Measurements from ENCODE around the gene CHSY1.
"Not testable (repeated sequence)": the region's sequence is repeated elsewhere in the genome, so short reads cannot be mapped to it uniquely, and the experiment has no call there.

The CHSY1 gene

DNA sequence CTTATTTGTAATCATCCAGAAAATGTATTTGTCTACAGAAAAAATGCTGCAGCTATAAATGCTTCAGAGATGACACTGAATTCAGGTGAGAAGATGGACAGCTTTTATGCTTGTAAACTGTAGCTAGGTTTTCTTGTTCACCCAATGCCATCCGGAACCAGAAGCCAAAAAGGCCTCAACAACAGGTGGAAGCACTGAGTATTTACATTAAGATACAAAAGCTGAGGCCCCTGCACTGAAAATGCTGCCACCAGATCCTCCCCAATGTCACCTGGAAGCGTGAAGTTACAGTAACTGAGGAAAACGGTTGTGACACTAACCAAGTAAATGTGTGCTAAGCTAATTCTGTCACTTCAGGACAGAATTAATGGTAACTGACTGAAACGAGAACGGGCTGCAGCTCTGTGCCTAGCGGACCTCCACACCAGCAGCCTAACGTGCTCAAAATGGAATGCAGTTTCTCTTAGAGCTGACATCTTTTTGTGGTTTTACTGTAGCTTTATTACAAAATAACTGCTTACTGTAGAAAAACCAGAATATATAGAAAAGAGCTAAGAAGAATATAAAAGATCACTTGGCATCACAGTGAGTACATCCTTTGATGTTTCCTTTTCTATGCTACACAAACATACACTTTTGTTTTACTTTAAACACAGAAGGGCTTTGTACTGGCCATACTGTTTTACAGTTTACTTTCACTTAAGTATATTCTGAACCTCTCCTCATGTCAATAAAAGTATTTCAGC is 7.6 kb downstream of the CHSY1 start:
- no peak for DNase-seq (ENCODE audit: low spot score)

DNA sequence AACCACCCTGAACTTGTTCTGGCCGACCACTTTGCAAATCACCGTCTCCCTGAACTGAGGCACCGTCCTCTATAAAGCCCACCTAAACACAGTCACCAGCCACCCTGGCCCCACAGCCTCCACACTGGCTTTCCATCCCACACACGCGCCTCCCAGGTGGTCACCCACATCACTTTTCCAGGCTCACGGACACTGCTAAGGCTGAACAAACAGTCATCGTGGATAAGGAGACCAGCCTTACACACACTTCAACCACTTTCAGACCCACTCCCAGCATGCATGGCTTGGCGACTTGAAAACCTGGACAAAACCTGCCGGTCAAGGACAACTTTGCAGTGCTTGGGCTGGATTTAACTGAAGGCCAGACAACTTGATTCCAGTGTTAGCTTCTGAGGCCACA is 8.4 kb downstream of the CHSY1 start:
- no peak for DNase-seq (ENCODE audit: low spot score)

DNA sequence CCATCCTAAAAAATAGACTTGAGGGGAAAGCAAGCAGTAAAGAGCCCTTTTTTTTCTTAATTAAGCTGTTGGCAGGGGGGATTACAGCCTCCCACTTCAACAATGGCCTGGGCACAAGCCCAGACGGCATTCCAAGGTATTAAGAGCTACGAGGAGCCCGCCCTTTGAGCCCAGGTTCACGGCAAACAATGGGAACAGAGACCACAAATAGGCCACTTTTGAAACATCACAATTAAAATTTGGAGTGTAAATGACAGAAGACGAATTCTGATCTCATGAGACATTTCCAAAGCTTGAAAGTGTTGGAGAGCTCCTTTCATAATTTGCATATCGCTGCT is 8.9 kb downstream of the CHSY1 start:
- no peak for DNase-seq (ENCODE audit: low spot score)

DNA sequence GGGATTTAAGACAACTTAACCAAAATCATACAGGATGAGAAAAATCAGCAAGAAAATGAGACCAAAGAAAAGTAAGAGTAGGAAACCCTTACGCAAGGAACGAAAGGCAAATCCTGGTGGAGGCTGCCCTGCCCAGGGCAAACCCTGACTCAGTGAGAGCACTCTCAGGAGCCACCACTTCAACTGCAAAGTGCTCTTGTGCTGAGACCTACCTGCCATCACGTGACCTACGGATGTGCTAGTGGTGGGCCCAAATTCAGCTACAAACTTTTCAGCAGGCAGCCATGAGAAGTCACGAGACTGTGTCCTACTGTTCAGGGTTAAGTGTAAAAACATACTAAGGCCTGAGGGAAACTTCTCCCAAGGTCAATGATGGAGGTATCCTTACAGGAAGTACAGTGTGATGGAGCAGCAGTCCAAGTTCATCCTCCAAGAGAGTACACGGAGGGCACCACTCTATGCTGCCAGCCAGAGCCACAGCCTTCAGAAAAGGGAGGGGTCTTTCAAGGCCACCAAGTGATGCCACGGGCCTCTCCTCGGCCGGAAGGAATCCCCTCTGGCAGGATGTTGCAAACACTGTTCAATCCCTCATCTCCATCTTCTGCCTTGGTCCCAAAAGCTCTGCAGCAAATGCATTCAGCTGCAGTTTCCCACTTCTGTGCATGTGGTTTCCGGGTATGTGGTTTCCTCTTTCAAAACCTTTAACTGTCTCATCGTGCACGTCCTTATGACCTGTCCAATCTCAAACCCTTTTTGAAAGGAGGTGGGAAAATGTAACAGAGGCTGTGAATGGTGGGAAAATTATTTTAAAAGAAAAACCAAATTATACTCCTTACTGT is 9.5 kb downstream of the CHSY1 start:
- no peak for DNase-seq (ENCODE audit: low spot score)

DNA sequence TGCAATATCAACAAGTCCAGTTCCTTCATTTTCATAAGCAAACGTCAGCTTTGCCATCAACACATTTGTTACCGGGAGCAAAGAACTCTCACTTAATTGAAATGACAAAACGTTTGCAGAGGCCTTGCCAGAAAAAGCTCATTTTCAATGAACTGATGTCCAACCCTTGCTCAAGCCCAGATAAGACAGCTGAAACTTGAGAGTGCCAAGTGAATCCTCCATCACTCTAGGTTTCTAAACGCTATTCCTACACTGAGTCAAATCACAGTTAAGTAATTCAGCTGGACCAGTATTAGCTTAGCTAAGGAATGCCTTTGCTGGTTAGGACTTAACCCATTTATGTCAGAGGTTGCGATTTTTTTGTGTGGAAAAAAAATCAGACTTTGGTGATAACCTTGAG is 11.5 kb downstream of the CHSY1 start:
- DNase-seq (ENCODE audit: low spot score), result no peak

DNA sequence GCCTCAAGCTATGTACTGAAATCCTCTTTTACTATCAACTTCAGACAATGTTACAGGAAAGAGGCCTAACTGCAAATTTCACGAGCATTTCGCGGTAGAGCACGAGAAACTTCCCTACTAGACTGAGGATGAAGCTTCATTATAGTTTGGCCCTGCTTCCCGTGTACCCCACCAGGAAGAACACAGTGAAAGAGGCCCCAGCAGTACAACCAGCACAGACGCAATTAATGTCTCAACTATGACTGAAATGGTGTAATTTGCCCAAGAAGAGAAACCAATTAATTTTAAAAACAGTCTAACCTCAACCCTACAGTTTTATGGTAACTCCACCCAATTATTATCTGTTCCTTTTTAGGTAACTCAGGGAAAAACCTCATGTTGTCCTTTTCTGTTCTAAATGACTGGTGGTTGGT is 12.1 kb downstream of the CHSY1 start:
- DNase-seq (ENCODE audit: low spot score), result no peak

DNA sequence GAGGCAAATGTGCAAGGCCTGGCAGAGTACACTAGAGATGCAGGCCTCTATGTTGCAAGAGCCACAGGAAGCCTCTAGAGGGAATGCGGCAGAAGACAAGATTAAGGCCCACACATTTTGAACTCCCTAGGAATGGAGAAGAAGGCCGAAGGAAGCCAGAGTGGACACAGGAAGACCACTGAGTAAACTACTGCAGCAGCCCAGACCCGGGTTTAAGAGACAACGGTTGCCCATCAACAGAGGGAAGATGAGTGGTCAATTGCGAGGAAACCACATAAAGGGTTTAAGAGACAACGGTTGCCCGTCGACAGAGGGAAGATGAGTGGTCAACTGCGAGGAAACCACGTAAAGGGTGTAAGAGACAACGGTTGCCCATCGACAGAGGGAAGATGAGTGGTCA is 14.6 kb downstream of the CHSY1 start:
- DNase-seq (ENCODE audit: low spot score), result no peak

DNA sequence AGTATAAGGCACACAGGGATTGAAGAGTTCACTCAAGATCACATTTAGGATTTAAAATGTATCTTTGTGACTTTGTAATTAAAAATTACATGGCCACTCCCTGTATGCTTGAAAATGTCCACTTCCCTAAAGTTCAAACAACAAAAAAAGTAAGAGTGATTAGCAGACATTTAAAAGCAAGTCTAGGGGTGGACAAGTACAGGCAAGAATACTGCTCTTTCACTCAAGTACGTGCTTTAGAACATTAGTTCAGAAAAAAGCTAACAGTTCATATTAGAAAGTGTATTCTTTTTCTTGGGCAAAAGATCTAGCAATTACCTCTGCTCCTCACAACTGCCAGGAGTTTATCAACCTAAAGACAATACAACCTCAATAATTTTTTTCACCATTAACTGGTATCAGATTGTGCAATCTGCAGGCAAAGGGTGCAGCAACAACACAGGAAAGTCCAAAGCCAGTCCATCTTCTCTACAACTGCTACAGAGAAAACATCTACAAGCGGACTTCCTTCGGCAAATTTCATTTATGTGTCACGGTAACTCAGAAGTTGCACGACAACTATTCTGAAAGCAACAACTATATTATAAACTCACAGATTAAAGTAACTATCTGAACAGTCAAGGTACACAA is 18.1 kb downstream of the CHSY1 start:
- no peak for DNase-seq (ENCODE audit: low spot score)

DNA sequence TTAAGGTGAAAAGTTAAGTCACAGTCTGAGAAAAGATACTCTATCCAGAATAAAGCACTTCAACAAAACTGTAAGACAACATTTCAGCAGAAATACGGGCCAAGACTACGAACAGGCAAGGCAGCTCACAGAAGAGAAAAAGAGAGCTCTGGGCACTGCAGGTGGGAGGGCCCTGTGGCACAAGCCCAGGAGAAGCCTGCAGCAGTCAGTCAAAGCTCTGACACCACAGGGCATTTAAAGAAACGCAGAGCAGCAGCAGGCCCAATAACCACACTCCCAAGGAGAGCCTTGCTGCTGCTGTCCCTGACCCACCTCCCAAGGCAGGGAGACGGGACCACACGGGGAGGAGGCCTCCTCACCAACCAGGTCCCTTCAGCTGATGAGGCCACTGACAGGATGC is 19.2 kb downstream of the CHSY1 start:
- DNase-seq (ENCODE audit: low spot score), result no peak

DNA sequence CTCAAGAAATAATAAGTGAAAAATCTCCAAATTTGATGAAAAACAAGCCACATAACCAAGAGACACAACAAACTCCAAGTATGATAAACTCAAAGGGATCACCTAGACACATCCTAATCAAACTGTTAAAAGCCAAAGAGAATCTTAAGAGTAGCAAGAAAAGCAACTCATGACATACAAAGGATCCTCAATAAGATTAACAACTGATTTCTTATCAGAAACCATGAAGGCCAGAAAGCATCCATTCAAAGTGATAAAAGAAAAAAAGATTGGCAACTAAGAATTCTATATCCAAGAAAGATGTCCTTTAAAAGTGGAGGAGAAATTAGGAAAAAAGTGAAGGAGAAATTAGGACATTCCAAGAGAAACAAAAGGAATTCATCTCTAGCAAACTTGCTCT is 23.5 kb downstream of the CHSY1 start:
- DNase-seq (ENCODE audit: low spot score), result no peak

DNA sequence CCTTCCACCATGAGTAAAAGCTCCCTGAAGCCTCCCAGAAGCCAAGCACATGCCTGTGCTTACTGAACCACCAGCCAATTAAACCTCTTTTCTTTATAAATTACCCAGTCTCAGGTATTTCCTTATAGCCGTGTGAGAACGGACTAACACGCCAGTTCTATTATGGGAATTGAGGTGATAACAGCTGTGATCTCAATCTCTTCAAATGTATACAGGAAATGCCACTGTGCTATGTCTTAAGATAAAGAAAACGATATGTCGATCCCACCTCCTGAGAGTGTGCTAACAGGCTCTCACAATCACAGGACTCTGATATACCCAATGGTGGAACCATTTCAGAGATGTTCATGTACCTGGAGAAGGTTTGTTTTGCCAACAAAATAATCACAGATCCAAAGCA is 26.2 kb downstream of the CHSY1 start:
- no peak for DNase-seq (ENCODE audit: low spot score)

DNA sequence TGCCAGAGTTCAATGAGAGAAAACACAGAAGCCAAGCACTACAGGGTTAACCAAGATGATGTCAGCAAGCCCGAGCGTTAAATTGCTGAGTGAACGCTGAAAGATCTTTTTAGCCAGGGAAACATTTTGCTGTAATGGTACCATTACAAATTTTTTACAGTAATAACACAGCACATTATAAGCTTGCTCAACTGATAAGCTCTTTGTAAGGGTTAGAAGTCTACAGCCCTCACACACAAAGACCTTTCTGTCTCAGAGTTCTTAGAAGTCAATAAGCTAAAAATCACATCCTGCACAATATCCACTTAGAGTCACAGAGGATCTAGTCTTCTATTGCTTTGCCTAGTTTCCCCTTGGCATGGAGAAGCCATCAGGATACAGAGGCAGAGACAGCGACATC is 29.9 kb downstream of the CHSY1 start:
- DNase-seq (ENCODE audit: low spot score), result no peak

DNA sequence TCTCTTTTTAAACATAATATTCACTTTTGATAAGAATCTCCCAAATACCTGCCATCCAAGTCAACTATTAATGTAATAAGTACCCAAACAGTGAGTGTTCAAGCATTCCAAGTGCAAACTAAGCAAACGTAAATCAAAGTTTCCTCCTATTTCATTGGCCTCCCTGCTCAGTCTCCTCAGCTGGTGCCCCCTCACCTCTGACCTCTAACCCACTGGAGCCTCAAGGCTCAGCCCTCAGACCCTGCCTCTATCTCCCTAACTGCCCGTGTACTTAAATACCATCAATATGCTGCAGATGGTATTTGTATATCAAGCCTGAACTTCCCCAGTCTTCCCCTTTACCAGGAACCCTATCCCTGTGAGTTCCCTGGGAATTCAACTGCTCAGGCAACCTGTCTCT is 31.8 kb downstream of the CHSY1 start:
- DNase-seq (ENCODE audit: low spot score), result no peak

DNA sequence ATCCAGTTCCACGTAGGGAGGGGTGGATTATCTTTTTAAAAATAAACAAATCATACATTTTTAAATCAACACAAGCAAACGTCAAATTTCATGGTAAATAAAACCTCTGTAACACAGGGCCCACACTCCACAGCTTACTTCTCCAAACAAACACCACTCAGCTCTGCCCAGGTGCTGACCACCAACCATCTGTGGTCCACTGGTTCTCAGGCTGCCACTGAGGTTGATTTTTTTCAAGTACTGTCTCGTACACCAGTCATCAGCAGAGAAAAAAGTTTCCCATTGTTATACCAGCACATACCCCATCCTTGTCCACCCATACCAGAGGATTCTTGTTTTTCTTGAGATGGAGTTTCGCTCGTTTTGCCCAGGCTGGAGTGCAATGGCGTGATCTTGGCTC is 32.4 kb downstream of the CHSY1 start:
- no peak for DNase-seq (ENCODE audit: low spot score)

DNA sequence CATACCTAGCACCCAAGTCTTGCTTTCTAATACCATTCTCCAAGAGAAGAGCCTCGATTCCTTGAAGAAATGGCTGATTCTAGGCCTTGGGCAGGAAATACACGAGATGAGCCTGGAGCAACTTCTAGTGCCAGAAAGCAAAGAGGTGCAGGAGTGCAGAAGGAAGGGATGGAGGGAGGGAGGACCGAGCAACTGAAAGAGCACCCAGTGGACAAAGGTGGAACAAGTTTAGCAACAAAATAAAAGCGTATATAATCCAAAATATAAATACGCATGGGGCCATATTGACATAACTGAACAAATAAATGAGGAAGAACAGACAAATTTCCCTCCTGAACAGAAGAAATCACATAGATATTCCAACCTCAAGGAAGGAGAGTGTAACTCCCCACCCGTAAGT is 34.4 kb downstream of the CHSY1 start:
- DNase-seq (ENCODE audit: low spot score), result no peak

DNA sequence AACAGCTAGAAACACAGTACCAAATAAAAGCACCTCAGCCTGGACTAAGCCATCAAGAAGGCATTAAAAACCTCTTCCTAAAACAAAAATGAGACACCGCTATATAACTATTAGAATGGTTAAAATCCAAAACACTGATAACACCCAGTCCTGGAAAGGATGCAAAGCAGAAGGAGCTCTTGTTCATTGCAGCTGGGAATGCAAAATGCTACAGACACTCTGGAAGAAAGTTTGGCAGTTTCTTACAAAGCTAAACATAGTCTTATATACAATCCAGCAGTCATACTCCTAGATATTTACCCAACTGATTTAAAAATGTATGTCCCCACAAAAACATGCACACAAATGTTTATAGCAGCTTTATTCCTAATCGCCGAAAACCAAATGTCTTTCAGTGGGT is 35.7 kb downstream of the CHSY1 start:
- no peak for DNase-seq (ENCODE audit: low spot score)

DNA sequence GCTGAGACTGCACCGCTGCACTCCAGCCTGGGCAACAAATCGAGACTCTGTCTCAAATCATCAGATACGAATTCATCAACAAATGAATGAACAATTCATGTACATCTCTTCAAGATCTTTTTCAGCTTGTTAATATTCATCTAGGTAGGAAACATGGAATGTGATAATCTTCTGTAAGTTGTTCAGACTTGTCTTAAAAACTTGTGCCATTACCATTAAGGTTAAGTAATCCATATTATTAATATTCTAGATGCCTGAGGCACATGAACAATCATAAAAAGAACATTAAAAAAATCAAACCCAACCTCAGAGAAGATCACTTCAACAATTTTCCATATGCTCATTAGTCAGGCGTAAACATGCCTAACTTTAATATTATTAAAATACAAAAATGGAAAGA is 36.2 kb downstream of the CHSY1 start:
- no peak for DNase-seq (ENCODE audit: low spot score)

DNA sequence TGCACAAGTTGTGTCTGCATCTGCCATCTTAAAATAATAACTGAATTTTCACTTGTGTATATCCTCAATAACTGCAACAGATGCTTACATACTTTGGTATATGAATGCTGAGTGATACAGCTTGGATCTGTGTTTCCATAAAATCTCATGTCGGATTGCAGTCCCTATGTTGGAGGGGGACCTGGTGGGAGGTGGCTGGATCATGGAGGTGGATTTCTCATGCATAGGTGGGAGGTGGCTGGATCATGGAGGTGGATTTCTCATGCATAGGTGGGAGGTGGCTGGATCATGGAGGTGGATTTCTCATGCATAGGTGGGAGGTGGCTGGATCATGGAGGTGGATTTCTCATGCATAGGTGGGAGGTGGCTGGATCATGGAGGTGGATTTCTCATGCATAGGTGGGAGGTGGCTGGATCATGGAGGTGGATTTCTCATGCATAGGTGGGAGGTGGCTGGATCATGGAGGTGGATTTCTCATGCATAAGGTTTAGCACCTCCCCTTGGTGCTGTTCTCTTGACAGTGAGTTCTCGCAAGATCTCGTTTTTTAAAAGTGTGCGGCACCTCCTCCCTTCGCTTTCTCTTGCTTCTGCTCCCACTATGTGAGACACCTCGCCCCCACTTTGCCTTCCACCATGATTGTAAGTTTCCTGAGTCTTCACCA is 37.3 kb downstream of the CHSY1 start:
- DNase-seq (ENCODE audit: low spot score), result not testable (repeated sequence)

DNA sequence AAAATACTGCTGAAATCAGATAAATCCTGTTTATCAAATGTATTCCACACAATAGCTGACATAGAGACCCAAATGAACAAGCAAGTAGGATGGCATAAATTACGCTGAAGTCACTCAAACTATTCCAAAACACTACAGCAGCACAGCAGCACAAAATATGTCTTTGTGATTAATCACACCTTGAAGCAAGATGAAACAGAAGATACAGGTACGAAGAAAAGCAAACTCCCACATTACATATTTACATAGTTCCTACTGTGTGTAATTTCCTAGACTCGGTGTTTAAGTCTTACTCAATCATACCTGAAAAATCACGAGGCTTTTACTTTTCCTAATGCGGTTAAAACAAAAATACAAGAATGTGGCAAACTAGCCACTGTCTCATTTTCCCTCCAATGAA is 38.3 kb downstream of the CHSY1 start:
- no peak for DNase-seq (ENCODE audit: low spot score)

DNA sequence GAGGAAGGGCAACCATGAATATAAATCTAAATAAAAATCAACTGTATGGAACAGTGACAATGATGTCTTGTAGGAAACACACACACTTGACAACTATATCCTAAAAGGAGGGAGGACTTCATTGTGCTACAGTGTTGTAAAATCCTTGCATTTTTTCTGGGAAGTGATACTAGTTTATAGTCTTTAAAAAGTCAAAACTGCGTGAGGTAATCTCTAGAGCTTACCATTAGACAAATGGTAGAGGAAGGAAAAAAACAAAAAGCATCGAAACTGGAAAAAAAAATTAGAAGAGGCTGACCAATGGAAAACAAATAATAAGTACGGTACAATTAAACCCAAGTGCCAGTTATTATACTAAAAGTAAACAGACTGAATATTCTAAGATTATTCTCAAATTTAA is 38.7 kb downstream of the CHSY1 start:
- DNase-seq (ENCODE audit: low spot score), result no peak

DNA sequence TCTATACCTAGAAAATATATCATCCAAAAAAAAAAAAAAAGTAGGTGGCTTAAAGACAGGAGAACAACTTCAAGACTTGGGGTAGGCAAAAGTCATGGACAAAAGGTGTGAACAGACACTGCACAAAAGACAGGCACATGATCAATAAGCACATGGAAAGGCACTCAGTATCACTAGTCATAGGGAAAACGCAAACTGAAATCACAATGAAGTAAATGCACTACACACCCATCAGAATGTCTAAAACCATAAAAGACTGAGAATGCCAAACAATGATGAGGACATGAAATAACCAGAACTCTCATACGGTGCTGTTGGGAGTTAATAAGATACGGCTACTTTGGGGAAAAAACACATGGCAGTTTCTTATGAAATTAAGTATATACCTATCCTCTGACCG is 40.0 kb downstream of the CHSY1 start:
- DNase-seq (ENCODE audit: low spot score), result no peak

DNA sequence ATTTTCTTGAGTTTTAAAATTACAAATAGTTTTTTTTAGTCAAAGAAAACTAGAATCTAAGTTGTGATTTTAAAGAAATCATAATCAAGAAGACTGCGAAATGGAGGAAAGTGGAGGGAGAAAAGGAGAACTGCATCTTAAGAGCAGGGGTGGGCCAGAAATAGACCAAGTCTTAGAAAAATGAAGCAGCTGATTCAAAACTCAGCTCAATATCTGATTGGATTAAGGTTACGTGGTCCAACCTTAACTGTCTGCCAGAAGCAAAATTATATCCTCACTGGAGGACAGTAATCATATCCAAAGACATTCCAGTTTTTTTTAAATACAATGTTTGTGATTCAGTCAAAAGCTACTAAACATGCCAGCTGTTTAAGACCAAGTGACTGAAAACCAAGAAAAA is 41.4 kb downstream of the CHSY1 start:
- DNase-seq (ENCODE audit: low spot score), result no peak

DNA sequence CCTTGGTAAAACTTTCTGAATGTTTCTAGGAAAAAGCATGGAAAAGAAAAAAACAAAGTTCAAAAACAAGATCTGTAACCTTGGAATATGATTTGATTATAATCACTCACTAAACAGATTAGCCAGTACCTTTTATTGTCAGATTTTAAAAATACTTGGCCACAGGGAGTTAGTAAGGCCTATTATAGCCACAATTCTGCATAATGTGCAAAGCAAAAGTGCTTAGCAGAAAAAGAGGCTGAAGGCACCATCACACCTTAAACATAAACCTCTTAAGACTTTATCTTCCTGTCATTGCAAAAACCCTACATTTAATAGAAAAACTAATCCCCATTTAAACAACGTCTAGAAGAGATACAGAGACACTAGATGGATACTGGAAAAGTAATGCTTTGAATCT is 41.8 kb downstream of the CHSY1 start:
- DNase-seq (ENCODE audit: low spot score), result no peak
